Measurements from ENCODE around the gene FAM32A.

Gene FAM32A

DNA sequence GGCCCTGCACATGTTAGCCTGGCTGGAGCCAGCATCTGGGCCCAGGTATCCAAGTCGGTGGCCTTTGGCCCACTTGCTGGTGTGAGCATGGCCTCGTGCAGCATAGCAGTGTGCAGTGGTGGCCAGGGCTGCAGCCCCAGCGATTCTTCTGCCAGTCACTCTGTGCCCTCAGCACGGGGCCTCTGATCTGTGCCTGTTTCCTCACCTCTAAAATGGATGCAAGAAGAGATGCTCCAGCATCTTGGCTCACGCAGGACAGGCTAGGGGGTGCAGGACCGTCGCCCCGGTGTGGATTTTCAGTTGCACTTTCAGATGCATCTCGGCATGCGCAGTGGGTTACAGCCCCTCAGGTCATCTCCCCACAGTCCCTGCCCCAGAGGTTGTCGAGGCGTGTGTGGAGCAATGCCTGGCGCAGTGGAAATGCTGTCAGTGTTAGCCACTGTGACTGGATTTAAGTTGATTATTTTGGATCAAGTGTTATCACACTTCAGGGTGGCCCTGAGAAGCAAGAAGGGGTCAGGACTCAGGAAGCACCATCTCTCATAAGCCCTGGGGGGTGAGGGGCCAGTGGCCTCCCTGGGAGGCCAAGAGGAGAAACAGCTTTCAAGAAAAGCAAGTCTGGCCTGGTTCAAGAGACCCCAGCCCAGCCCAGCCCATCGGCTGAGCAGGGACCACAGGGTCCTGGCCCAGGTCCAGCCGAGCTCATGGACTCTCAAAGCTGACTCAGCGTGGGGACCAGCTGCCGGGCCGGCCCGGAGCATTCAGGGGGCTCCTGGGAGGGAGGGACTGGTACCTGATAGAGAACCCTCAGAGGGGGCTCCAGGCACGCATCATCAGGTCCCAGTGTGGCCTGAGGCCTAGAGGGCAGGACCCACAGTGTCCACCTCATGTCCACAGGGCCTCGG lies 40.3 kb downstream of the FAM32A start:
- DNase-seq (ENCODE audit: low spot score), result no peak

DNA sequence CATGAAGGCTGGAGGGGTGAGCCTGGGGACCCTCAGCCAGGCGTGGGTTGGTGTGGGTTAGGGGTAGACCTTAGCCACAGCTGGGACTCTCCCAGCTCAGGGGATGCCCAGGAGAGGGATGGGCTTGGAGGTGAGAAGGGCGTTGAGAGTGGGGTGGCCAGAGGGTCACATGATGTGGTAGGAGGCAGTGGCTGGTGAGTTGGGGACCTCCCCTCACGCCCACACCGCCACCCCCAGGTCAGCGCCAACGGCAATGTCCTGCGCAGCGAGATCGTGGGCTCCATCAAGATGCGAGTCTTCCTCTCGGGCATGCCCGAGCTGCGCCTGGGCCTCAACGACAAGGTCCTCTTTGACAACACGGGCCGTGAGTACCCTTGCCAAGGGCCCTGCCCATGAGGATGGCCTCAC lies 41.0 kb downstream of the FAM32A start:
- DNase-seq (ENCODE audit: low spot score), result no peak

DNA sequence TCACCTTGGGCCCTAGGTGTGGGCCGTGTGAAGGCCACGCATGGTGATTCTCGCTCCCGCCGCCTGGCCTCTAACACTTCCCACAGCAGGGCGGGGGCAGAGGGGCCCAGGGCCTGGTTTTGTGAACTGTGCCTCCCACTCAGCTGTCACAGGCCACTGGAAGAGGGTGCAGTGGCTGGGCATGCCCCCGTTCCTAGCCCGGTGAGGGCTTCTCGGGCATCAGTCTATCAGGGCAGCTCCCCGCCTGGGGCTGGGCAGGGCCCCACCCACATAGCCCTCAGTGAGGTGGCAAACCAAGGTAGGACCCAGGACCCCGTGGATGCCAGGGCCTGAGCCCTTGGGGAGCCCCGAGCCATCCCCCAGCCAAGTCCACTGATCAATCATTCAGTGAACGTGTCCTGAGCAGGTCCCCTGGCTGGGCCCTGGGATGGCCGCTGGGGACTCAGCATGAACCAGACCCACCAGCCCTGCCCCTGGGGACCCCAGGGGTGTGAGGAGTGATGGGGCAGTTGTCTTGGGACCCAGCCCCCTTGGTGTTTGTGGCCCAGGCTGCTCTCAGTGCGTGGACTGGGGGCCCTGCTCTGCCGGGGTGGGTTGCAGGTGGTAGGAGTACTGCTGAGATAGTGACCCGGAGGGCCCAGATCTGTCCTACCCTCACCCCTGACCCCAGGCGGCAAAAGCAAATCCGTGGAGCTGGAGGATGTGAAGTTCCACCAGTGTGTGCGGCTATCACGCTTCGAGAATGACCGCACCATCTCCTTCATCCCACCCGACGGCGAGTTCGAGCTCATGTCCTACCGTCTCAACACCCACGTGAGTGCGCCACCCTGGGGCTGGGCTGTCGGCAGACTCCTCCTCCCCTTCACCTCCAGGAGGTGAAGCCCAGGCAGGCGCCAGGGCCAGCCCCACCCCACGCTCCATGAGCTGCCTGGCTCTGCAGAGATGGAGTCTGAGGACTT lies 41.9 kb downstream of the FAM32A start:
- no peak for DNase-seq (ENCODE audit: low spot score)

GRCh38 chr19:16227837-16228636 lies 42.8 kb downstream of the FAM32A start:
- DNase-seq (ENCODE audit: low spot score), result no peak

DNA sequence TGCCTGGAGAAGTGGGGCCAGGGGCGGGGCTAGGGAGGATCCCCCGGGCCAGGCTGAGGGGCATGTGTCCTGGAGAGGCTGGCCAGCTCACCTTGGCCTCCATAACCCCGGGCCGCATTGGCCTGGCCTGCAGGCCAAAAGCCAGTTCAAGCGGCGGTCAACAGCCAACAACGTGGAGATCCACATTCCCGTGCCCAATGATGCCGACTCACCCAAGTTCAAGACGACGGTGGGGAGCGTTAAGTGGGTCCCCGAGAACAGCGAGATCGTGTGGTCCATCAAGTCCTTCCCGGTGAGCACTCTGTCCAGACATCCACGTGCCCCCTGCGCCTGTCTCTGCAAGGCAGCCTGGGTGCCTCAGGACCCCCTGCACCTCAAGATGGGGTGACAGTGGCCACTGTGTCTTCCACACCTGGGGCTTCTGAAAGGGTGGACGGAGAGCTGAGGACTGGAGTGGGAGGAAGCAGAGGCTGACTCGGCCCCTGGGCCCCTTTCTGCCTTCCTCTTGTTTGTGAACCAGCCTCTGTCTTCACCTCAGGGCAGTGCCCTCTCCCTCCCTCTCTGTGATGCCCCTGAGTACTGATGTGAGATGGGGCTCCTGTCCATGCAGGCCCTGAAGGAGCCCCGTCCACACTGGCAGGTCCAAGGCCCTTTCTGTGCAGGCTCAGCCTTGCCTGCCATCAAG lies 43.6 kb downstream of the FAM32A start:
- DNase-seq (ENCODE audit: low spot score), result no peak

- no peak for DNase-seq (ENCODE audit: low spot score)
Measured at GRCh38 chr19:16229322-16229641, 44.1 kb downstream of the FAM32A start.

DNA sequence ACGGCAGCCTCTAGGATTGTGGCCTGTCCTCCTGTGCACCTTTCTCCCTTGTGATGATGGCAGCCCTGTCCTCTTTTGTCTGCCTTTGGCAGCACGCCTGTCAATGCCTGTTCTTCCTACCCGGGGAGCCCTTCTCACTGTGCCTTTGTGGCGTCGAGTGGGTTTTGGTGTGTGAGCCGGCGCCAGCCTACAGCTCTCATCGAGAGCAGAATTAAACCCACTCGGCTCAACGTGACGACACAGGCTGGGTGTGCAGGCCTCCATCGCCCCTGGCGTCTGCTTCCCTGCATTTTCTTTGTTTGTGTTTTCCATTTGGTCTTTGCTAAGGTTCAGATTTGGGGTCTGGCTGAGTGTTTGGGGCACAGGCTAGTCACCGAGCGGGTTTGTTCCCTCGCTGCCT lies 46.9 kb downstream of the FAM32A start:
- no peak for DNase-seq (ENCODE audit: low spot score)

GRCh38 chr19:16232568-16232967 lies 47.4 kb downstream of the FAM32A start:
- DNase-seq (ENCODE audit: low spot score), result no peak

DNA sequence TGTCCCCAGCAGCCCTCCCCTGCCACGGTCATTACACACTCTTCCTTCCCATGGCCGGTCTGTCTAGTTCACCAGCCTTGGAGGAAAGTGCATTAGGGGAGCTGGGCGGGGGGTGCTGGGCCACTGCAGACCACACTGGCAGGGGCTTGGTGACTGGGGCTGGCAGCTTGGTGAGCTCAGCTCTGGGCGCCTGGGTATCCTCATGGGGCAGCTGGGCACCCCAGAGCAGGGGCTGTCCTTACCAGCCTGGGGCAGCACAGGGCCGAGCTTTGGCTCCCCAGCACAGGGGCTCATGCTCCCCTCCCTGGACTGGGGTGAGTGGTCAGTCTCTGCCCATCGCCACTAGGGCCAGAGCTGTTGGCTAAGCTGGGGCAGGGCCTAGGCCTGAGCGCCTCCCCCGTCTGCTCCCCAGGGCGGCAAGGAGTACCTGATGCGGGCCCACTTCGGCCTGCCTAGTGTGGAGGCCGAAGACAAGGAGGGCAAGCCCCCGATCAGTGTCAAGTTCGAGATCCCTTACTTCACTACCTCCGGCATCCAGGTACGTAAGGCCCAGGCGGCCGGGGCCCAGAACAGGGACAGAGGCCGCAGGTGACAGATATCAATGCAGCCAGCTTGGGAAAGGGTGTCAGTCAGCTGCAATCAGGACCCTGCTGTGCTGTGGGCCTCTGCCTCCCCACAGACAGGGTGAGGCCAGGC lies 48.0 kb downstream of the FAM32A start:
- DNase-seq (ENCODE audit: low spot score), result no peak

GRCh38 chr19:16233836-16234551 lies 48.8 kb downstream of the FAM32A start:
- DNase-seq (ENCODE audit: low spot score), result no peak

- no peak for DNase-seq (ENCODE audit: low spot score)
Measured at GRCh38 chr19:16234552-16235445, 49.6 kb downstream of the FAM32A start.

- DNase-seq (ENCODE audit: low spot score), result no peak
Measured at GRCh38 chr19:16235811-16236652, 50.8 kb downstream of the FAM32A start.

All from AG08396 (cell line).